Activated CD4-positive, alpha-beta T cell treated with anti-CD3 and anti-CD28 coated beads for 36 hours (primary cell): ENCODE data around the gene CFAP43. TPM values are rescaled to one million over a fixed set of nuclear protein-coding genes. Genes with fewer than 3 reads are reported as not detected.
"Not testable (repeated sequence)": the region's sequence is repeated elsewhere in the genome, so short reads cannot be mapped to it uniquely, and the experiment has no call there.

ENCODE experiments used
- ATAC-seq: fragments of 200-7000 bp; cut with Tn5 transposase; one replicate; pipeline ENCODE4 v1.10.0; 2021; ENCODE audit warnings: mild to moderate bottlenecking, moderate library complexity
- CTCF ChIA-PET: fragments of 350-600 bp; sonication (Branson Sonifier 250); formaldehyde crosslinking; loops from one replicate; lab custom pipeline; 2021; ENCODE audit warnings: antibody characterized with exemption; lab: Charles Lee
- POLR2A ChIA-PET: fragments of 350-600 bp; sonication (Branson Sonifier 250); formaldehyde crosslinking; loops from one replicate; lab custom pipeline; 2021; ENCODE audit warnings: antibody characterized with exemption, inconsistent platforms; lab: Charles Lee
- DNase-seq: peaks from one replicate; pipeline ENCODE4 v3.0.0-alpha.2; 2020
- H3K27ac Mint-ChIP-seq: one replicate; pipeline ENCODE4 v1.8.0; 2021; ENCODE audit warnings: mixed read lengths
- H3K27me3 Mint-ChIP-seq: one replicate; pipeline ENCODE4 v1.8.0; 2021; ENCODE audit warnings: mixed read lengths
- H3K36me3 Mint-ChIP-seq: one replicate; pipeline ENCODE4 v1.8.0; 2021; ENCODE audit warnings: low read depth, mixed read lengths
- H3K4me1 Mint-ChIP-seq: one replicate; pipeline ENCODE4 v1.8.0; 2021; ENCODE audit warnings: mixed read lengths
- H3K4me3 Mint-ChIP-seq: one replicate; pipeline ENCODE4 v1.8.0; 2021; ENCODE audit warnings: mild to moderate bottlenecking, moderate library complexity, mixed read lengths
- H3K9me3 Mint-ChIP-seq: one replicate; pipeline ENCODE4 v1.8.0; 2021; ENCODE audit warnings: low read depth, mixed read lengths
- intact Hi-C, 2 experiments: fragments of 100-400 bp; cut with DNase I in 1 of 2; cut with micrococcal nuclease in 1 of 2; formaldehyde crosslinking; loops; one replicate each; pipeline versions ENCODE4 v1.14.2 to v1.15.1; 2022 to 2024; cut with DNase I, micrococcal nuclease
- total RNA-seq, 2 experiments: library from RNA; stranded (reverse); gene quantifications; one replicate each; pipeline ENCODE4 v1.2.3, GENCODE V29; 2021

The CFAP43 gene
- total RNA-seq, 2 experiments from 2014 or later, result 0.09 TPM

GRCh38 chr10:104248931-104249330 is 16.8 kb upstream of the CFAP43 start:
- H3K4me1 Mint-ChIP-seq, result peaks cover 25% of the 10 kb centered on the region
- intact Hi-C loops, H3K27me3 Mint-ChIP-seq, POLR2A ChIA-PET, H3K27ac Mint-ChIP-seq, H3K4me3 Mint-ChIP-seq, DNase-seq, H3K36me3 Mint-ChIP-seq, H3K9me3 Mint-ChIP-seq, ATAC-seq: not testable (repeated sequence)
- CTCF ChIA-PET, result interaction anchor here (0.6 to 2.1 kb wide), 4 partner anchors 9 to 123 kb away, joined by 3 to 8 read pairs (median 4); no protein-coding TSS in a partner anchor

- Mint-ChIP-seq H3K27me3 (peaks cover 5% of the 10 kb centered on the region), H3K4me3 (no peak overlapping the region), H3K4me1 (peaks cover 12% of the 10 kb centered on the region), H3K36me3 (no peaks in the 10 kb centered on the region), H3K27ac (peak overlapping the region; percentile 47), H3K9me3 (no peaks in the 10 kb centered on the region)
- POLR2A ChIA-PET, result interaction anchor here (0.6 kb wide), 1 partner anchor 9 kb away, joined by 4 read pairs; no protein-coding TSS in a partner anchor
- CTCF ChIA-PET, result interaction anchor here (0.6 to 2.1 kb wide), 6 partner anchors 10 to 188 kb away, joined by 3 to 5 read pairs (median 4); partner anchors contain the start of gene SFR1
- intact Hi-C loops, result no loop called here
- DNase-seq, result no peak
- ATAC-seq, result peak; percentile 56
Observed at GRCh38 chr10:104247513-104248146, 15.5 kb upstream of the CFAP43 start.

DNA sequence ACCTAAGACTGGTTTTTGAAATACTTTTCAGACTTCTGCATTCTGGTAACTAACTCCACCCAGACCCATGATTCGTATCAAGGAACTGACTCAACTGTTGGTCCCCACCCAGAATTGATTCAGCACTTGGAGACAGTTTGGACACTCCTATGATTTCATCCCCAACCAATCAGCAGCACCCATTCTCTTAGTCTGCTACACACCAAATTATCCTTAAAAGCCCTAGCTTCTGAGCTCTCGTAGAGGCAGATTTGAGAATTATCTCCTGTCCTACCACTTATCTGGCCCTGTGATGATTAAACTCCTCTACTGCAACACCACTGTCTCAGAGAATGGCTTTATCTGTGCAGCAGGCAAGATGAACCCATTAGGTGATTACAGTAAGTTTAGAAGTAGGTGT is 14.8 kb upstream of the CFAP43 start:
- H3K36me3 Mint-ChIP-seq, result no peaks in the 10 kb centered on the region
- no peaks in the 10 kb centered on the region for H3K9me3 Mint-ChIP-seq
- DNase-seq (peak; percentile 30), ATAC-seq (peak; percentile 93)
- peak overlapping the region; percentile 47 for H3K27ac Mint-ChIP-seq
- peaks cover 11% of the 10 kb centered on the region for H3K4me1 Mint-ChIP-seq
- ChIA-PET CTCF (interaction anchor here (0.8 to 2.1 kb wide), 4 partner anchors 11 to 125 kb away, joined by 3 to 7 read pairs (median 4); partner anchors contain the start of gene SFR1), POLR2A (interaction anchor here (0.6 kb wide), 1 partner anchor 9 kb away, joined by 4 read pairs; no protein-coding TSS in a partner anchor)
- H3K27me3 Mint-ChIP-seq, result peaks cover 5% of the 10 kb centered on the region
- intact Hi-C loops, result no loop called here
- no peak overlapping the region for H3K4me3 Mint-ChIP-seq

GRCh38 chr10:104245066-104245632 is 13.0 kb upstream of the CFAP43 start:
- ChIA-PET POLR2A (no interaction called here), CTCF (interaction anchor here (2.0 kb wide), 1 partner anchor 29 kb away, joined by 7 read pairs; no protein-coding TSS in a partner anchor)
- H3K4me3 Mint-ChIP-seq, result no peak overlapping the region
- no peak for ATAC-seq
- no peak overlapping the region for H3K27ac Mint-ChIP-seq
- intact Hi-C loops, result no loop called here
- DNase-seq, result no peak
- no peaks in the 10 kb centered on the region for H3K36me3 Mint-ChIP-seq
- peaks cover 8% of the 10 kb centered on the region for H3K27me3 Mint-ChIP-seq
- peaks cover 11% of the 10 kb centered on the region for H3K4me1 Mint-ChIP-seq
- no peaks in the 10 kb centered on the region for H3K9me3 Mint-ChIP-seq

GRCh38 chr10:104243512-104243911 is 11.3 kb upstream of the CFAP43 start:
- H3K27me3 Mint-ChIP-seq, result peaks cover 10% of the 10 kb centered on the region
- H3K9me3 Mint-ChIP-seq, result no peaks in the 10 kb centered on the region
- intact Hi-C loops, result no loop called here
- H3K4me1 Mint-ChIP-seq, result peaks cover 11% of the 10 kb centered on the region
- ATAC-seq (no peak), DNase-seq (no peak)
- no peak overlapping the region for H3K27ac Mint-ChIP-seq
- no peaks in the 10 kb centered on the region for H3K36me3 Mint-ChIP-seq
- ChIA-PET POLR2A (interaction anchor here (0.7 kb wide), 1 partner anchor 24 kb away, joined by 4 read pairs; no protein-coding TSS in a partner anchor), CTCF (no interaction called here)
- H3K4me3 Mint-ChIP-seq, result no peak overlapping the region

DNA sequence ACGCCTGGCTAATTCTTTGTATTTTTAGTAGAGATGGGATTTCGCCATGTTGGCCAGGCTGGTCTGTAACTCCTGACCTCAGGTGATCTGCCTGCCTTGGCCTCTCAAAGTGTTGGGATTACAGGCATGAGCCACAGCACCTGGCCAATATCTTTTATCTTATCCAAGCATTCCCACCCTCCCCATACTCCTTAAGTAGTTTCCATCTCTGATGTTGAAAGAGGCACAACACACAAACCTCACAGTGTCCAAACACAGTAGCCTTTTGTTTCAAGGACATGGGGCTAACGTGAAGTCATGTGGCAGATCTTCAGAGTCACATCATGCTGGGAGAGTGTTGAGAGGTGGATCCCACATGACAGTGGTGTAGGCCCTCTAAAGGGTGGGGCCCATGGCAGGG is 10.8 kb upstream of the CFAP43 start:
- H3K9me3 Mint-ChIP-seq, H3K27ac Mint-ChIP-seq, ATAC-seq, CTCF ChIA-PET, POLR2A ChIA-PET, DNase-seq, intact Hi-C loops, H3K4me3 Mint-ChIP-seq, H3K27me3 Mint-ChIP-seq, H3K36me3 Mint-ChIP-seq: not testable (repeated sequence)
- peaks cover 11% of the 10 kb centered on the region for H3K4me1 Mint-ChIP-seq

- intact Hi-C loops, result no loop called here
- no peak for DNase-seq
- Mint-ChIP-seq H3K9me3 (no peaks in the 10 kb centered on the region), H3K36me3 (no peaks in the 10 kb centered on the region), H3K27me3 (peaks cover 7% of the 10 kb centered on the region), H3K4me1 (peaks cover 11% of the 10 kb centered on the region), H3K4me3 (no peak overlapping the region), H3K27ac (no peak overlapping the region)
- POLR2A ChIA-PET, result no interaction called here
- no peak for ATAC-seq
- CTCF ChIA-PET, result interaction anchor here (1.0 kb wide), 1 partner anchor 13 kb away, joined by 4 read pairs; the partner anchor contains the start of gene GSTO1
Observed at GRCh38 chr10:104242545-104242944, 10.4 kb upstream of the CFAP43 start.

DNA sequence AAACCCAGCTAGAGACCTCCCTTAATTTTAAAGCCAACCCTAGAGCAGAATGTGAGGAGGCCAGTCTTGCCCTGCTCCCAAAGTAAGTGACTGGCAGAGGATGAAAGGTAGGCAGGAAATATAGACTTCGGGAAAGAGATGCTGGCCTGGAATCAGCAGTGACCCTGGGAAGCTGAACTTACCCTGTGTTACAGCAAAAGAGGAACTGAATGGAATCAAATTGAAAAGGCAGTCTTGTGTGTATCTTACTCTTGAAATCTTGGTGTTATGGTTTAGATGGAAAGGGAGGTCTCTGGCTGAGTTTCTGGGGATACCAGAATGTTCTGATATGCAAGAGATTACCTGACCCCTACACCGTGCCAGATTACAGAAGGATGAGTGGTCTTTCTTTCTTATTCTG is 7.9 kb upstream of the CFAP43 start:
- no peak overlapping the region for H3K4me3 Mint-ChIP-seq

GRCh38 chr10:104235801-104236200 is 3.6 kb upstream of the CFAP43 start:
- ATAC-seq, result no peak
- H3K36me3 Mint-ChIP-seq, result no peaks in the 10 kb centered on the region
- H3K4me3 Mint-ChIP-seq, result no peak overlapping the region
- peaks cover 10% of the 10 kb centered on the region for H3K9me3 Mint-ChIP-seq
- no peak for DNase-seq
- H3K27me3 Mint-ChIP-seq, result peaks cover 19% of the 10 kb centered on the region
- POLR2A ChIA-PET, result no interaction called here
- CTCF ChIA-PET, result interaction anchor here (0.8 kb wide), 1 partner anchor 76 kb away, joined by 3 read pairs; no protein-coding TSS in a partner anchor
- peaks cover 5% of the 10 kb centered on the region for H3K4me1 Mint-ChIP-seq
- intact Hi-C loops, result no loop called here
- no peak overlapping the region for H3K27ac Mint-ChIP-seq

More for the DNA sequence above, 7.9 kb upstream of the CFAP43 start:
- Mint-ChIP-seq H3K36me3 (no peaks in the 10 kb centered on the region), H3K27ac (no peak overlapping the region), H3K27me3 (peaks cover 19% of the 10 kb centered on the region), H3K4me1 (no peaks in the 10 kb centered on the region), H3K9me3 (peaks cover 6% of the 10 kb centered on the region)
- DNase-seq (no peak), ATAC-seq (no peak)
- intact Hi-C loops, result no loop called here
- CTCF ChIA-PET, result no interaction called here
- POLR2A ChIA-PET, result no interaction called here

DNA sequence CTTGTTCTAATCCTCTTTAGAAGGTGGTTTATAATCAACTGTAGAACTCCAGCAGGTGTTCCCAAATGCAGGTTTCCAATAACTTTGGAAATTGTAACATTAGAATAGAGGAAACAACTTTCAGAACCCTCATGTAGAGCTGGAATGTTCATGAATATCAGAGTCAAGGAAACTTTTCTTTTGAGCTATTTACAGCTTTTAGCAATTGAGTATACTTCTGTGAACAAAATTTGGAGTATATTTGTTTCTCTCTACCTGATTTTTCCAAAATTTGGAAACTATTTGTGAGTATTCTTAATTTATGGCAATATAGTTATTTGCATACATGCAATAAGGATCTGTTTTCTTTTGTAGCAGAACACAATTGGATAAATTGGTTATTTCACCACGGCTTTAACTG is 2.8 kb upstream of the CFAP43 start:
- ATAC-seq (no peak), DNase-seq (no peak)
- Mint-ChIP-seq H3K4me1 (peaks cover 5% of the 10 kb centered on the region), H3K9me3 (peaks cover 10% of the 10 kb centered on the region), H3K27ac (no peak overlapping the region), H3K36me3 (no peaks in the 10 kb centered on the region), H3K4me3 (no peak overlapping the region), H3K27me3 (peaks cover 14% of the 10 kb centered on the region)
- intact Hi-C loops, result no loop called here
- POLR2A ChIA-PET, result no interaction called here
- CTCF ChIA-PET, result no interaction called here

DNA sequence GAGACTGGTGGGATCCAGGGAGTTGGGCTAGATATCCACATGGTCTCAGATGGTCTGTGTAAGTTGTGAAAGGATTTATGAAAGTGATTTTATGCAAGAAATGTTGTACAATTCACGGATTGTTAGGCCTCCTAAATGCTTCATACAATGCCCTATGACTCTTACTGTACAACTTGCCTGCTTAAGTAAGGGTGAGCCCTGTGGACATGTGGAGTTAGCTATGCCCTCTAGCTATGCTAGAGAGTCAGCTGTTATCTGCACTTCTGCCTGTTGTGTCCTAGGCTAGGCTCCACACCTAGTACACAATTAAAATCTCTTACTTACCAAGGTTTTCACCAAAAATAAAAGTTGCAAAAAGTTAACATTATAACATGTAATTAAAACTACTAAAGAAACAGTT is 1.7 kb upstream of the CFAP43 start:
- ChIA-PET POLR2A (no interaction called here), CTCF (interaction anchor here (1.1 to 2.0 kb wide), 2 partner anchors 41 to 112 kb away, joined by 3 to 6 read pairs; partner anchors contain the start of gene SFR1)
- peaks cover 10% of the 10 kb centered on the region for H3K9me3 Mint-ChIP-seq
- no peak overlapping the region for H3K27ac Mint-ChIP-seq
- DNase-seq, result no peak
- no peak for ATAC-seq
- no peaks in the 10 kb centered on the region for H3K36me3 Mint-ChIP-seq
- peaks cover 12% of the 10 kb centered on the region for H3K27me3 Mint-ChIP-seq
- intact Hi-C loops, result loop anchor here in 1 of 2 experiments (2.0 kb wide), 1 partner anchor 21 kb away; the partner anchor contains the start of gene GSTO1
- peaks cover 5% of the 10 kb centered on the region for H3K4me1 Mint-ChIP-seq
- peak overlapping the region; percentile 43 for H3K4me3 Mint-ChIP-seq
